Gastroesophageal sphincter (tissue), 4 donors: Measurements from ENCODE around the gene RPL4. TPM values are rescaled to one million over a fixed set of nuclear protein-coding genes. Genes with fewer than 3 reads are reported as not detected.

ENCODE experiments used
- ATAC-seq: fragments of 150-250 bp; one replicate; pipeline ENCODE4 v1.9.1; 2016; ENCODE audit warnings: mild to moderate bottlenecking, moderate library complexity
- H3K27ac ChIP-seq, 4 donors: fragments of 200-600 bp; sonication (generic) in 3 of 4; 1 replicate in 3 of 4; 2 replicates in 1 of 4; pipeline ENCODE4 v1.5.1; 2016 to 2019
- H3K27me3 ChIP-seq: fragments of 200-600 bp; sonication (generic); one replicate; pipeline ENCODE4 v1.5.1; 2019
- H3K36me3 ChIP-seq, 2 donors: fragments of 200-600 bp; sonication (generic); one replicate each; pipeline ENCODE4 v1.5.1; 2019; ENCODE audit warnings: control low read depth in 1 of 2
- H3K4me1 ChIP-seq, 3 donors: fragments of 200-600 bp; sonication (generic); 1 replicate in 2 of 3; 2 replicates in 1 of 3; pipeline ENCODE4 v1.5.1; 2016 to 2019; ENCODE audit warnings: control low read depth in 2 of 3
- H3K4me3 ChIP-seq, 2 donors: fragments of 200-600 bp; sonication (generic); one replicate each; pipeline ENCODE4 v1.5.1; 2019; ENCODE audit warnings: mild to moderate bottlenecking in 1 of 2, moderate library complexity in 1 of 2
- H3K9me3 ChIP-seq, 3 donors: fragments of 200-600 bp; sonication (generic); one replicate each; pipeline ENCODE4 v1.5.1; 2017 to 2019; ENCODE audit warnings: control low read depth in 2 of 3
- EP300 ChIP-seq: sonication (generic); formaldehyde crosslinking; IDR thresholded peaks from one replicate; pipeline ENCODE4 v1.6.1; 2017; ENCODE audit warnings: antibody characterized with exemption, mild to moderate bottlenecking
- POLR2A ChIP-seq, 2 donors: fragments of 450-650 bp; IDR thresholded peaks; one replicate each; pipeline ENCODE4 v1.6.1; 2017; ENCODE audit warnings: antibody characterized with exemption in 2 of 2, mild to moderate bottlenecking in 2 of 2, moderate library complexity in 1 of 2
- POLR2AphosphoS5 ChIP-seq: sonication (generic); formaldehyde crosslinking; IDR thresholded peaks from one replicate; pipeline ENCODE4 v1.6.1; 2017; ENCODE audit warnings: antibody characterized with exemption
- WGBS, 2 donors: methylation state at CpG; one replicate each; pipeline ENCODE4 v1.1.5; 2018; ENCODE audit warnings: low coverage in 1 of 2; 5-methylcytosine and 5-hydroxymethylcytosine counted together
- total RNA-seq, 4 donors: library from RNA; depleted of rRNA; stranded (reverse); fragments of >200 nt; gene quantifications; one replicate each; pipeline ENCODE4 v1.1.0, GENCODE V29; 2016
- TF ChIP-seq, protein P1 (sequence below), 4 experiments: fragments of 200-600 bp in 2 of 4; fragments of 450-650 bp in 2 of 4; sonication (generic) in 1 of 4; IDR thresholded peaks; one replicate each; pipeline ENCODE4 v1.5.1; 2017 to 2019; ENCODE audit warnings: antibody characterized with exemption in 4 of 4, mild to moderate bottlenecking in 2 of 4, moderate library complexity in 2 of 4

The RPL4 gene
- total RNA-seq, 4 donors from 2014 or later: 3,015 to 4,496 (median 4,021) TPM

DNA sequence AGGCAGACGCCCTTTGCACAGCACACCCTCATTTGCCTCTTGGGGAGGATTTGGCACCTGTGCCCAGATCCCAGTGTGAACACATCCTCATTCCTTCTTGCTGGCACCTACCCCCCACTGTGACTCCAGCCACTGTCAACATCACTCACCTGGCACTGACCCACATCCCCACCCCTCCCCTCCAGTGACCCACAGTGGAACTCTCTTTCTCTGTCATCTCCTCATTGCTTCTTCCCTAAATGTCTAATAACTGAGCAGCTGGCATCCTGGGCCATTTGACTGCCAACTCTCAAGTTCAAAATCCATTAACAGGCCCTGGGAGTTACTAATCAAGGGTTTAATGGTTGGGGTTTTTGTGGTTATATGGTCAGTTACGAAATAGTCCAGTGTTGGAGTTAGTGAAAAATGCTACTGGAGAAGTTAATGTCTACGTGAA is 21.5 kb downstream of the RPL4 start:
- peak; percentile 25 for ATAC-seq
- no peak overlapping the region for H3K27ac ChIP-seq
- 72 to 87% methylated on average over 3 of the region's 3 CpGs for WGBS, 2 donors
- peaks cover 0 to 62% of the 10 kb centered on the region in 2 donors for H3K36me3 ChIP-seq
- TF ChIP-seq POLR2AphosphoS5: no peak
- no peak for TF ChIP-seq EP300
- TF ChIP-seq, protein P1, sequence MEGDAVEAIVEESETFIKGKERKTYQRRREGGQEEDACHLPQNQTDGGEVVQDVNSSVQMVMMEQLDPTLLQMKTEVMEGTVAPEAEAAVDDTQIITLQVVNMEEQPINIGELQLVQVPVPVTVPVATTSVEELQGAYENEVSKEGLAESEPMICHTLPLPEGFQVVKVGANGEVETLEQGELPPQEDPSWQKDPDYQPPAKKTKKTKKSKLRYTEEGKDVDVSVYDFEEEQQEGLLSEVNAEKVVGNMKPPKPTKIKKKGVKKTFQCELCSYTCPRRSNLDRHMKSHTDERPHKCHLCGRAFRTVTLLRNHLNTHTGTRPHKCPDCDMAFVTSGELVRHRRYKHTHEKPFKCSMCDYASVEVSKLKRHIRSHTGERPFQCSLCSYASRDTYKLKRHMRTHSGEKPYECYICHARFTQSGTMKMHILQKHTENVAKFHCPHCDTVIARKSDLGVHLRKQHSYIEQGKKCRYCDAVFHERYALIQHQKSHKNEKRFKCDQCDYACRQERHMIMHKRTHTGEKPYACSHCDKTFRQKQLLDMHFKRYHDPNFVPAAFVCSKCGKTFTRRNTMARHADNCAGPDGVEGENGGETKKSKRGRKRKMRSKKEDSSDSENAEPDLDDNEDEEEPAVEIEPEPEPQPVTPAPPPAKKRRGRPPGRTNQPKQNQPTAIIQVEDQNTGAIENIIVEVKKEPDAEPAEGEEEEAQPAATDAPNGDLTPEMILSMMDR (IDR thresholded peaks at IDR 0.05): no peak
- no peak for TF ChIP-seq POLR2A (IDR thresholded peaks at IDR 0.05)
- no peaks in the 10 kb centered on the region for H3K4me1 ChIP-seq
- H3K27me3 ChIP-seq: no peaks in the 10 kb centered on the region
- no peaks in the 10 kb centered on the region for H3K9me3 ChIP-seq
- no peak overlapping the region for H3K4me3 ChIP-seq

DNA sequence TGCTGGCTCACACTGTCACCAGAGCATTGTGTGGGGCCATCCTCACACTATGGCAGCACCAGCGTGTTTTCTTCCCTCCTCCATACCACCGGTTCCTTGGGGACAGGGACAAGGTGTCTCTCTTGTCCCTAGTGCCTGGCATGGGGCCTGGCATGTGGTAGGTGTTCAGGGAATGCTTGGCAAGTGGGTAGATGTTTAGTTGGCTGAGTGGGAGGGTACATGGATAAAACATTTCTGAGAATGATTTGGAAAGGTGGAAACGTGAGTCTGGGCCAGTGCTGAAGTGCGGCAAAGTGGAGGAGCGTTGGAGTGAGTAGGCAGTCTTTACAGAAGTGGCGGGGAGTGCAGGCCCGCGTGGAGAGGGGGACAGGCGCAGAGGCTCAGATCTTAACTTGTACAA is 22.1 kb downstream of the RPL4 start:
- WGBS, 2 donors: 84 to 97% methylated on average over 5 to 8 of the region's 9 CpGs
- H3K4me3 ChIP-seq: no peak overlapping the region
- no peak overlapping the region for H3K27ac ChIP-seq
- H3K27me3 ChIP-seq: no peaks in the 10 kb centered on the region
- no peaks in the 10 kb centered on the region for H3K9me3 ChIP-seq
- H3K36me3 ChIP-seq: peaks cover 0 to 56% of the 10 kb centered on the region in 2 donors
- H3K4me1 ChIP-seq: no peaks in the 10 kb centered on the region
- ATAC-seq: no peak
- TF ChIP-seq EP300 (no peak), POLR2AphosphoS5 (no peak), POLR2A (IDR thresholded peaks at IDR 0.05) (no peak)
- TF ChIP-seq, protein P1 (IDR thresholded peaks at IDR 0.05): no peak

DNA sequence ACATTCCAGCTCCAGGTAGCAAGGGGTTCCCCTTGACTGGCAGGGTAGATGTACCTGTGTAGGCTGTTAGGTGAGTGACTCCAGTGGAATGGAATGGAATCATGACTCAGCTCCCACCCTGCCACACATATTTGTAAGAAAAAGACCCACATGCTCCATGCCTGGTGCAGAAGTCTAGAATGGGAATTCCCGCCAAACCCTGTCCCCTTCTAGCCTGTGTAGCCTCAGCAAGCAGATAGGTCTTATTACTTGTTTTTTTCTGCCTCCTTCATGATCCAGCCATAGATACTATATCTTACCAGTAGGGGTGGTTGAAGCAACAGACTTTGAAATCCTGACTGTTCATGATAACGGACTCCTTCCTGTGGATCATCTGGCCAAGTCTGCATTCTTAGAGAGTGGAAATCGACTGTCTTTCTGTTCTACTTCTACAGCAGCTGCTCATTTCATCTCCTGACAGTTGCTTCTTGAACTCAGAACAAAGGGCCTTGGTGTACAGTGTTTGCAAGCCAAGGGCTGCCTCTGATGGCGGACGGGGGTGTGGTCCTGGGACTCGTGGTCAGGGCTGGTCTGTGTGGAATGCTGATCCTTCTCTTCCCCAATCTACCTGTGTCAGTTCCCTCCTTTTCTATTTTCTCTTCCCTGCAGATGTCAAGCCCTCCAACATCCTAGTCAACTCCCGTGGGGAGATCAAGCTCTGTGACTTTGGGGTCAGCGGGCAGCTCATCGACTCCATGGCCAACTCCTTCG is 23.4 kb downstream of the RPL4 start:
- TF ChIP-seq POLR2AphosphoS5: no peak
- TF ChIP-seq POLR2A (IDR thresholded peaks at IDR 0.05): no peak
- TF ChIP-seq, protein P1 (IDR thresholded peaks at IDR 0.05): no peak
- 74 to 100% methylated on average over 1 to 6 of the region's 10 CpGs for WGBS, 2 donors
- no peak for ATAC-seq
- Histone ChIP-seq H3K4me3 (no peak overlapping the region), H3K27me3 (no peaks in the 10 kb centered on the region), H3K4me1 (no peaks in the 10 kb centered on the region), H3K9me3 (no peaks in the 10 kb centered on the region), H3K36me3 (peaks cover 0 to 43% of the 10 kb centered on the region in 2 donors), H3K27ac (no peak overlapping the region)

DNA sequence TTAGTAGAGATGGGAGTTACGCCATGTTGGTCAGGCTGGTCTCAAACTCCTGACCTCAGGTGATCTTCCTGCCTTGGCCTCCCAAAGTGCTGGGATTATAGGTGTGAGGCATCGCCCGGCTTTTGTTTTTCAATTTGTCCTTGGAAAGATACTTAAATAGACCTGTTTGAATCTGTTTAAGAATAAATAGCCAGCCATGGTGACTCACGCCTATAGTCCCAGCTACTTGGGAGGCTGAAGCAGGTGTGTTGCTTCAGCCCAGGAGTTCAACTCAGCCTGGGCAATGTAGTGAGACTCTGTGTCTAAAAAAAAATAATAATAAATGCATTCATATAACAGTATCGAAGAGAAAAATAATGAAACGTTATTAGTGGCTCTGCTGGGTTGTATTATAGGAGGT is 24.4 kb downstream of the RPL4 start:
- H3K4me3 ChIP-seq: no peak overlapping the region
- H3K36me3 ChIP-seq: peaks cover 0 to 38% of the 10 kb centered on the region in 2 donors
- no peaks in the 10 kb centered on the region for H3K4me1 ChIP-seq
- TF ChIP-seq POLR2AphosphoS5 (no peak), POLR2A (IDR thresholded peaks at IDR 0.05) (no peak), EP300 (no peak)
- TF ChIP-seq, protein P1 (IDR thresholded peaks at IDR 0.05): no peak
- no peaks in the 10 kb centered on the region for H3K9me3 ChIP-seq
- H3K27ac ChIP-seq: no peak overlapping the region
- no peaks in the 10 kb centered on the region for H3K27me3 ChIP-seq
- 87 to 97% methylated on average over 4 to 6 of the region's 6 CpGs for WGBS, 2 donors
- no peak for ATAC-seq

DNA sequence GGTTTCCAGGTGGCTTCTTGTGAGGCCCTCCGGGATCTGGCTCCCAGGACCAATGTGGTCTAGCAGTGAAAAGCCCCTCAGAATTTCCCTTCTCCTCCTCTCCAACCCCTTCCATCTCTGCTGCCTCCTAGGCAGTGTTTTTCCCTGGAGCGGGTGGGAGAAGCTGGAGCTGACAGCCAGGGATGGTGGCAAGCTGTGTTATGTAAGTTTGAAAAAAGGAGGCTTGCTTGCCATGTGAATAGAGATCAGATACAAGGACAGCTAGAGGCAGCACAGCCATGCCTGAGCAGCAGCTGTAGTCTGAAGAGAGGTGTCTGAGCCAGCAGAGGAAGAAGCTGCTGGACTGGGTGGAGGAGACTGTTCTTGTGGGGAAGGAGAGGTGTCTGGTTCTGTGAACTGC is 27.6 kb downstream of the RPL4 start:
- Histone ChIP-seq H3K36me3 (peaks cover 0 to 12% of the 10 kb centered on the region in 2 donors), H3K27me3 (no peaks in the 10 kb centered on the region), H3K4me1 (peaks cover 0 to 11% (median 0%) of the 10 kb centered on the region in 3 donors), H3K9me3 (no peaks in the 10 kb centered on the region), H3K4me3 (no peak overlapping the region), H3K27ac (no peak overlapping the region)
- WGBS, 2 donors: 100% methylated on average over 1 of the region's 2 CpGs; no CpG with 5 or more reads in 1 of the 2 donors
- no peak for TF ChIP-seq POLR2A (IDR thresholded peaks at IDR 0.05)
- TF ChIP-seq, protein P1 (IDR thresholded peaks at IDR 0.05): no peak
- TF ChIP-seq EP300: no peak
- TF ChIP-seq POLR2AphosphoS5: no peak
- ATAC-seq: no peak
